CD8-positive, alpha-beta memory T cell (primary cell): ENCODE results near the gene DUSP1. TPM values are rescaled to one million over a fixed set of nuclear protein-coding genes. Genes with fewer than 3 reads are reported as not detected.

Experiments used
- CTCF ChIA-PET: fragments of 350-600 bp; sonication (Branson Sonifier 250); formaldehyde crosslinking; loops from one replicate; lab custom pipeline; 2021; ENCODE audit warnings: antibody characterized with exemption; lab: Charles Lee
- POLR2A ChIA-PET: fragments of 350-600 bp; sonication (Branson Sonifier 250); formaldehyde crosslinking; loops from one replicate; lab custom pipeline; 2021; ENCODE audit warnings: antibody characterized with exemption; lab: Charles Lee
- DNase-seq, 5 donors: peaks; one replicate each; pipeline versions ENCODE4 v3.0.0 to v3.0.0-alpha.2; 2020 to 2022; ENCODE audit warnings: mixed read lengths in 1 of 5
- H3K27ac ChIP-seq: one replicate; pipeline ENCODE4 v1.7.0; 2013; ENCODE audit warnings: low read depth, mild to moderate bottlenecking, low read length, moderate library complexity
- H3K27me3 ChIP-seq: 2 replicates; pipeline ENCODE4 v1.7.0; 2013; ENCODE audit warnings: low read length, mild to moderate bottlenecking; ENCODE audit not compliant: insufficient read depth, poor library complexity, severe bottlenecking
- H3K36me3 ChIP-seq: 2 replicates; pipeline ENCODE4 v1.7.0; 2013; ENCODE audit warnings: mild to moderate bottlenecking, low read length, moderate library complexity; ENCODE audit not compliant: insufficient read depth
- H3K4me1 ChIP-seq: 2 replicates; pipeline ENCODE4 v1.7.0; 2013; ENCODE audit warnings: mild to moderate bottlenecking, low read length, moderate library complexity; ENCODE audit not compliant: insufficient read depth
- H3K4me3 ChIP-seq: 2 replicates; pipeline ENCODE4 v1.7.0; 2013; ENCODE audit warnings: mild to moderate bottlenecking, low read length
- H3K9me3 ChIP-seq: 2 replicates; pipeline ENCODE4 v1.7.0; 2013; ENCODE audit warnings: mild to moderate bottlenecking, low read length
- H3K27ac Mint-ChIP-seq, 8 donors: one replicate each; pipeline ENCODE4 v1.8.0; 2020 to 2021; ENCODE audit warnings: mixed read lengths in 8 of 8, mild to moderate bottlenecking in 6 of 8, inconsistent platforms in 3 of 8, moderate library complexity in 3 of 8
- H3K27me3 Mint-ChIP-seq, 2 donors: one replicate each; pipeline ENCODE4 v1.8.0; 2020 to 2021; ENCODE audit warnings: mixed read lengths in 2 of 2, mild to moderate bottlenecking in 1 of 2, moderate library complexity in 1 of 2
- H3K36me3 Mint-ChIP-seq, 3 donors: one replicate each; pipeline ENCODE4 v1.8.0; 2020 to 2021; ENCODE audit warnings: mixed read lengths in 3 of 3, inconsistent platforms in 1 of 3, mild to moderate bottlenecking in 1 of 3
- H3K4me1 Mint-ChIP-seq, 3 donors: one replicate each; pipeline ENCODE4 v1.8.0; 2020 to 2021; ENCODE audit warnings: mixed read lengths in 3 of 3, inconsistent platforms in 1 of 3, mild to moderate bottlenecking in 1 of 3
- H3K4me3 Mint-ChIP-seq, 7 donors: one replicate each; pipeline ENCODE4 v1.8.0; 2020 to 2021; ENCODE audit warnings: mixed read lengths in 7 of 7, mild to moderate bottlenecking in 6 of 7, moderate library complexity in 4 of 7, inconsistent platforms in 2 of 7
- H3K9me3 Mint-ChIP-seq, 5 donors: one replicate each; pipeline ENCODE4 v1.8.0; 2020 to 2022; ENCODE audit warnings: mixed read lengths in 5 of 5, mild to moderate bottlenecking in 3 of 5, moderate library complexity in 2 of 5, inconsistent platforms in 1 of 5
- polyA plus RNA-seq: library from polyadenylated mRNA; unstranded; fragments of 300-500 nt; fragmentation: Illumina TruSeq; gene quantifications from one replicate; pipeline ENCODE4 v1.2.3, GENCODE V29; 2021
- total RNA-seq, 2 experiments: library from RNA; stranded (reverse); gene quantifications; one replicate each; pipeline ENCODE4 v1.2.3, GENCODE V29; 2021

DUSP1 gene
- total and polyA plus RNA-seq, 3 experiments from 2014 or later = 9.4 to 1,007 (median 10.9) TPM

GRCh38 chr5:172802112-172802511 is 31.1 kb upstream of the DUSP1 start:
- Histone ChIP-seq H3K27me3 (no peaks in the 10 kb centered on the region), H3K27ac (peak overlapping the region; percentile 45), H3K4me1 (peaks cover 4% of the 10 kb centered on the region), H3K4me3 (no peak overlapping the region), H3K36me3 (no peaks in the 10 kb centered on the region), H3K9me3 (no peaks in the 10 kb centered on the region)
- peak overlapping the region in 1 of 8 donors; percentile 52 for H3K27ac Mint-ChIP-seq
- H3K4me3 Mint-ChIP-seq = peak overlapping the region in 1 of 7 donors; percentile 5
- H3K36me3 Mint-ChIP-seq = no peaks in the 10 kb centered on the region
- DNase-seq = no peak
- peaks cover 9 to 19% (median 18%) of the 10 kb centered on the region in 3 donors for H3K4me1 Mint-ChIP-seq
- no peaks in the 10 kb centered on the region for H3K27me3 Mint-ChIP-seq
- ChIA-PET CTCF (interaction anchor here (2.1 kb wide), 1 partner anchor 30 kb away, joined by 5 read pairs; no protein-coding TSS in a partner anchor), POLR2A (no interaction called here)
- no peaks in the 10 kb centered on the region for H3K9me3 Mint-ChIP-seq

GRCh38 chr5:172801179-172801671 is 30.2 kb upstream of the DUSP1 start:
- H3K4me1 ChIP-seq = no peaks in the 10 kb centered on the region
- CTCF ChIA-PET = interaction anchor here (1.0 to 1.7 kb wide), 3 partner anchors 18 to 29 kb away, joined by 3 to 4 read pairs (median 3); no protein-coding TSS in a partner anchor
- Mint-ChIP-seq H3K36me3 (no peaks in the 10 kb centered on the region), H3K4me1 (peaks cover 4 to 13% (median 13%) of the 10 kb centered on the region in 3 donors), H3K9me3 (no peaks in the 10 kb centered on the region), H3K27ac (peak overlapping the region in 1 of 8 donors; percentile 7), H3K4me3 (no peak overlapping the region), H3K27me3 (no peaks in the 10 kb centered on the region)
- POLR2A ChIA-PET = interaction anchor here (0.7 kb wide), 1 partner anchor 104 kb away, joined by 3 read pairs; no protein-coding TSS in a partner anchor
- no peak overlapping the region for H3K4me3 ChIP-seq
- no peaks in the 10 kb centered on the region for H3K9me3 ChIP-seq
- H3K27ac ChIP-seq = no peak overlapping the region
- no peak for DNase-seq
- no peaks in the 10 kb centered on the region for H3K36me3 ChIP-seq
- H3K27me3 ChIP-seq = no peaks in the 10 kb centered on the region

- Histone ChIP-seq H3K4me3 (no peak overlapping the region), H3K27ac (no peak overlapping the region), H3K27me3 (no peaks in the 10 kb centered on the region), H3K36me3 (no peaks in the 10 kb centered on the region), H3K4me1 (no peaks in the 10 kb centered on the region), H3K9me3 (no peaks in the 10 kb centered on the region)
- ChIA-PET POLR2A (no interaction called here), CTCF (interaction anchor here (1.0 to 1.7 kb wide), 4 partner anchors 17 to 28 kb away, joined by 3 to 6 read pairs (median 4); no protein-coding TSS in a partner anchor)
- H3K9me3 Mint-ChIP-seq = no peaks in the 10 kb centered on the region
- H3K36me3 Mint-ChIP-seq = no peaks in the 10 kb centered on the region
- H3K4me1 Mint-ChIP-seq = peaks cover 3 to 11% (median 11%) of the 10 kb centered on the region in 3 donors
- H3K27ac Mint-ChIP-seq = peak overlapping the region in 1 of 8 donors; percentile 77
- H3K4me3 Mint-ChIP-seq = no peak overlapping the region
- no peak for DNase-seq
- no peaks in the 10 kb centered on the region for H3K27me3 Mint-ChIP-seq
Measured at GRCh38 chr5:172800088-172800551, 29.1 kb upstream of the DUSP1 start.

- Mint-ChIP-seq H3K36me3 (no peaks in the 10 kb centered on the region), H3K4me3 (no peak overlapping the region), H3K27ac (peak overlapping the region in 4 of 8 donors; percentile 7 to 55 (median 26)), H3K4me1 (peaks cover 3 to 11% (median 11%) of the 10 kb centered on the region in 3 donors), H3K9me3 (no peaks in the 10 kb centered on the region), H3K27me3 (no peaks in the 10 kb centered on the region)
- Histone ChIP-seq H3K36me3 (no peaks in the 10 kb centered on the region), H3K27me3 (no peaks in the 10 kb centered on the region), H3K4me3 (no peak overlapping the region), H3K4me1 (no peaks in the 10 kb centered on the region), H3K9me3 (no peaks in the 10 kb centered on the region), H3K27ac (no peak overlapping the region)
- POLR2A ChIA-PET = no interaction called here
- CTCF ChIA-PET = interaction anchor here (1.4 to 1.7 kb wide), 2 partner anchors 22 to 27 kb away, joined by 4 to 6 read pairs; no protein-coding TSS in a partner anchor
- no peak for DNase-seq
Measured at GRCh38 chr5:172799416-172799815, 28.4 kb upstream of the DUSP1 start.

GRCh38 chr5:172798422-172799215 is 27.6 kb upstream of the DUSP1 start:
- CTCF ChIA-PET = interaction anchor here (1.4 to 1.9 kb wide), 2 partner anchors 17 to 85 kb away, joined by 3 to 4 read pairs; no protein-coding TSS in a partner anchor
- Mint-ChIP-seq H3K4me1 (peaks cover 3 to 11% (median 11%) of the 10 kb centered on the region in 3 donors), H3K27me3 (no peaks in the 10 kb centered on the region), H3K9me3 (no peaks in the 10 kb centered on the region), H3K27ac (peak overlapping the region in 6 of 8 donors; percentile 24 to 71 (median 58)), H3K36me3 (no peaks in the 10 kb centered on the region), H3K4me3 (no peak overlapping the region)
- no peaks in the 10 kb centered on the region for H3K9me3 ChIP-seq
- POLR2A ChIA-PET = interaction anchor here (1.0 kb wide), 1 partner anchor 8 kb away, joined by 14 read pairs; no protein-coding TSS in a partner anchor
- H3K27ac ChIP-seq = no peak overlapping the region
- DNase-seq = no peak
- H3K4me3 ChIP-seq = no peak overlapping the region
- H3K27me3 ChIP-seq = no peaks in the 10 kb centered on the region
- no peaks in the 10 kb centered on the region for H3K4me1 ChIP-seq
- H3K36me3 ChIP-seq = no peaks in the 10 kb centered on the region

- Mint-ChIP-seq H3K4me1 (peaks cover 3 to 11% (median 11%) of the 10 kb centered on the region in 3 donors), H3K27ac (peak overlapping the region in 2 of 8 donors; percentile 41 to 70), H3K4me3 (peak overlapping the region in 2 of 7 donors; percentile 27 to 41), H3K36me3 (no peaks in the 10 kb centered on the region), H3K27me3 (no peaks in the 10 kb centered on the region), H3K9me3 (no peaks in the 10 kb centered on the region)
- H3K4me3 ChIP-seq = no peak overlapping the region
- no peaks in the 10 kb centered on the region for H3K36me3 ChIP-seq
- no peak overlapping the region for H3K27ac ChIP-seq
- ChIA-PET POLR2A (interaction anchor here (1.0 kb wide), 1 partner anchor 9 kb away, joined by 14 read pairs; no protein-coding TSS in a partner anchor), CTCF (interaction anchor here (1.2 to 1.9 kb wide), 4 partner anchors 16 to 85 kb away, joined by 3 to 5 read pairs (median 4); no protein-coding TSS in a partner anchor)
- no peaks in the 10 kb centered on the region for H3K27me3 ChIP-seq
- H3K4me1 ChIP-seq = no peaks in the 10 kb centered on the region
- no peak for DNase-seq
- H3K9me3 ChIP-seq = no peaks in the 10 kb centered on the region
Measured at GRCh38 chr5:172797771-172798191, 26.8 kb upstream of the DUSP1 start.

GRCh38 chr5:172796306-172796705 is 25.3 kb upstream of the DUSP1 start:
- H3K4me3 Mint-ChIP-seq = no peak overlapping the region
- H3K4me1 Mint-ChIP-seq = peaks cover 3 to 11% (median 11%) of the 10 kb centered on the region in 3 donors
- no peaks in the 10 kb centered on the region for H3K36me3 ChIP-seq
- H3K9me3 ChIP-seq = no peaks in the 10 kb centered on the region
- no peak for DNase-seq
- ChIA-PET CTCF (no interaction called here), POLR2A (no interaction called here)
- H3K27ac ChIP-seq = no peak overlapping the region
- no peaks in the 10 kb centered on the region for H3K9me3 Mint-ChIP-seq
- no peaks in the 10 kb centered on the region for H3K4me1 ChIP-seq
- no peaks in the 10 kb centered on the region for H3K36me3 Mint-ChIP-seq
- H3K27me3 Mint-ChIP-seq = no peaks in the 10 kb centered on the region
- no peak overlapping the region for H3K4me3 ChIP-seq
- H3K27ac Mint-ChIP-seq = no peak overlapping the region
- H3K27me3 ChIP-seq = no peaks in the 10 kb centered on the region
